CD4-positive, alpha-beta memory T cell (primary cell): ENCODE results near the gene PSEN1. TPM values are rescaled to one million over a fixed set of nuclear protein-coding genes. Genes with fewer than 3 reads are reported as not detected.

Experiments
- CTCF ChIA-PET: fragments of 350-600 bp; sonication (Branson Sonifier 250); formaldehyde crosslinking; loops from one replicate; lab custom pipeline; 2021; ENCODE audit warnings: inconsistent platforms; ENCODE audit not compliant: partially characterized antibody; lab: Charles Lee
- POLR2A ChIA-PET: fragments of 350-600 bp; sonication (Branson Sonifier 250); formaldehyde crosslinking; loops from one replicate; lab custom pipeline; 2021; ENCODE audit not compliant: partially characterized antibody; lab: Charles Lee
- DNase-seq, 5 donors: peaks; one replicate each; pipeline versions ENCODE4 v3.0.0 to v3.0.0-alpha.2; 2020 to 2022; ENCODE audit warnings: mixed read lengths in 1 of 5
- H3K27ac ChIP-seq: one replicate; pipeline ENCODE4 v1.7.0; 2013; ENCODE audit warnings: low read depth, low read length
- H3K27me3 ChIP-seq: 2 replicates; pipeline ENCODE4 v1.7.0; 2013; ENCODE audit warnings: mild to moderate bottlenecking, low read length, moderate library complexity; ENCODE audit not compliant: insufficient read depth
- H3K36me3 ChIP-seq: 2 replicates; pipeline ENCODE4 v1.7.0; 2013; ENCODE audit warnings: mild to moderate bottlenecking, low read length, moderate library complexity; ENCODE audit not compliant: insufficient read depth
- H3K4me1 ChIP-seq: 2 replicates; pipeline ENCODE4 v1.7.0; 2013; ENCODE audit warnings: mild to moderate bottlenecking, low read length, moderate library complexity; ENCODE audit not compliant: insufficient read depth
- H3K4me3 ChIP-seq, 2 donors: one replicate each; pipeline ENCODE4 v1.7.0; 2013; ENCODE audit warnings: low read length in 2 of 2, mild to moderate bottlenecking in 1 of 2
- H3K9me3 ChIP-seq, 2 donors: one replicate each; pipeline ENCODE4 v1.7.0; 2013; ENCODE audit warnings: low read length in 2 of 2, control low read depth in 1 of 2; ENCODE audit not compliant: control insufficient read depth in 1 of 2
- H3K27ac Mint-ChIP-seq, 7 donors: one replicate each; pipeline ENCODE4 v1.8.0; 2020 to 2021; ENCODE audit warnings: mixed read lengths in 7 of 7, mild to moderate bottlenecking in 6 of 7, inconsistent platforms in 3 of 7, moderate library complexity in 3 of 7
- H3K27me3 Mint-ChIP-seq, 2 donors: one replicate each; pipeline ENCODE4 v1.8.0; 2020 to 2021; ENCODE audit warnings: mixed read lengths in 2 of 2
- H3K36me3 Mint-ChIP-seq, 2 donors: one replicate each; pipeline ENCODE4 v1.8.0; 2020 to 2021; ENCODE audit warnings: mixed read lengths in 2 of 2, inconsistent platforms in 1 of 2, mild to moderate bottlenecking in 1 of 2
- H3K4me1 Mint-ChIP-seq, 4 donors: one replicate each; pipeline ENCODE4 v1.8.0; 2020 to 2021; ENCODE audit warnings: mixed read lengths in 4 of 4, mild to moderate bottlenecking in 1 of 4
- H3K4me3 Mint-ChIP-seq, 8 donors: one replicate each; pipeline ENCODE4 v1.8.0; 2020 to 2021; ENCODE audit warnings: mixed read lengths in 8 of 8, mild to moderate bottlenecking in 7 of 8, moderate library complexity in 6 of 8, inconsistent platforms in 3 of 8
- H3K9me3 Mint-ChIP-seq, 8 donors: one replicate each; pipeline ENCODE4 v1.8.0; 2020 to 2021; ENCODE audit warnings: mixed read lengths in 8 of 8, mild to moderate bottlenecking in 5 of 8, inconsistent platforms in 3 of 8, moderate library complexity in 1 of 8
- intact Hi-C: fragments of 100-400 bp; cut with micrococcal nuclease; formaldehyde crosslinking; loops from one replicate; pipeline ENCODE4 v1.15.1; 2023
- polyA plus RNA-seq, 2 donors: library from polyadenylated mRNA; unstranded; fragments of 300-500 nt; fragmentation: Illumina TruSeq; gene quantifications; one replicate each; pipeline ENCODE4 v1.2.3, GENCODE V29; 2021
- total RNA-seq, 2 experiments: library from RNA; stranded (reverse); gene quantifications; one replicate each; pipeline ENCODE4 v1.2.3, GENCODE V29; 2021

Gene PSEN1
- total and polyA plus RNA-seq, 4 experiments from 2014 or later, result 36.0 to 51.7 (median 41.8) TPM

GRCh38 chr14:73149753-73150152 lies 13.4 kb downstream of the PSEN1 start:
- Mint-ChIP-seq H3K27ac (no peak overlapping the region), H3K27me3 (no peaks in the 10 kb centered on the region), H3K4me1 (peaks cover 6 to 15% (median 8%) of the 10 kb centered on the region in 4 donors), H3K9me3 (no peaks in the 10 kb centered on the region), H3K4me3 (no peak overlapping the region), H3K36me3 (peaks cover 3 to 54% of the 10 kb centered on the region in 2 donors)
- H3K9me3 ChIP-seq, result no peaks in the 10 kb centered on the region
- no peak overlapping the region for H3K27ac ChIP-seq
- ChIA-PET POLR2A (no interaction called here), CTCF (no interaction called here)
- no peak overlapping the region for H3K4me3 ChIP-seq
- no peak for DNase-seq
- intact Hi-C loops, result no loop called here
- H3K4me1 ChIP-seq, result no peaks in the 10 kb centered on the region
- peaks cover 26% of the 10 kb centered on the region for H3K36me3 ChIP-seq
- no peaks in the 10 kb centered on the region for H3K27me3 ChIP-seq

- Mint-ChIP-seq H3K27ac (peak overlapping the region in 1 of 7 donors; percentile 57), H3K9me3 (no peaks in the 10 kb centered on the region), H3K36me3 (peaks cover 13 to 57% of the 10 kb centered on the region in 2 donors), H3K27me3 (no peaks in the 10 kb centered on the region), H3K4me3 (no peak overlapping the region), H3K4me1 (peaks cover 0 to 2% (median 0%) of the 10 kb centered on the region in 4 donors)
- Histone ChIP-seq H3K9me3 (no peaks in the 10 kb centered on the region), H3K27ac (no peak overlapping the region), H3K4me3 (no peak overlapping the region), H3K4me1 (no peaks in the 10 kb centered on the region), H3K36me3 (peaks cover 21% of the 10 kb centered on the region), H3K27me3 (no peaks in the 10 kb centered on the region)
- intact Hi-C loops, result no loop called here
- CTCF ChIA-PET, result interaction anchor here (1.0 kb wide), 1 partner anchor 355 kb away, joined by 3 read pairs; no protein-coding TSS in a partner anchor
- POLR2A ChIA-PET, result no interaction called here
- no peak for DNase-seq
Observed at GRCh38 chr14:73153272-73153671, 17.0 kb downstream of the PSEN1 start.

- Mint-ChIP-seq H3K36me3 (peaks cover 47 to 68% of the 10 kb centered on the region in 2 donors), H3K9me3 (no peaks in the 10 kb centered on the region), H3K27ac (peak overlapping the region in 1 of 7 donors; percentile 24), H3K4me1 (peaks cover 0 to 4% (median under 1%) of the 10 kb centered on the region in 4 donors), H3K4me3 (no peak overlapping the region), H3K27me3 (no peaks in the 10 kb centered on the region)
- intact Hi-C loops, result no loop called here
- POLR2A ChIA-PET, result no interaction called here
- H3K27me3 ChIP-seq, result no peaks in the 10 kb centered on the region
- H3K36me3 ChIP-seq, result peaks cover 9% of the 10 kb centered on the region
- H3K4me3 ChIP-seq, result no peak overlapping the region
- H3K27ac ChIP-seq, result no peak overlapping the region
- H3K9me3 ChIP-seq, result no peaks in the 10 kb centered on the region
- CTCF ChIA-PET, result interaction anchor here (1.0 kb wide), 1 partner anchor 18 kb away, joined by 3 read pairs; no protein-coding TSS in a partner anchor
- DNase-seq, result no peak
- H3K4me1 ChIP-seq, result no peaks in the 10 kb centered on the region
Observed at GRCh38 chr14:73162251-73162650, 25.9 kb downstream of the PSEN1 start.

- ChIA-PET CTCF (no interaction called here), POLR2A (interaction anchor here (0.8 kb wide), 1 partner anchor 30 kb away, joined by 3 read pairs; the partner anchor contains the start of gene PSEN1)
- no peaks in the 10 kb centered on the region for H3K27me3 ChIP-seq
- H3K27ac Mint-ChIP-seq, result peak overlapping the region in 1 of 7 donors; percentile 9
- no peak overlapping the region for H3K27ac ChIP-seq
- H3K4me1 Mint-ChIP-seq, result peaks cover 0 to 4% (median 2%) of the 10 kb centered on the region in 4 donors
- no peak overlapping the region for H3K4me3 Mint-ChIP-seq
- intact Hi-C loops, result no loop called here
- H3K36me3 Mint-ChIP-seq, result peaks cover 42 to 75% of the 10 kb centered on the region in 2 donors
- H3K4me1 ChIP-seq, result no peaks in the 10 kb centered on the region
- DNase-seq, result no peak
- H3K4me3 ChIP-seq, result no peak overlapping the region
- H3K9me3 ChIP-seq, result no peaks in the 10 kb centered on the region
- no peaks in the 10 kb centered on the region for H3K27me3 Mint-ChIP-seq
- H3K9me3 Mint-ChIP-seq, result no peaks in the 10 kb centered on the region
- peaks cover 29% of the 10 kb centered on the region for H3K36me3 ChIP-seq
Observed at GRCh38 chr14:73166399-73166798, 30.1 kb downstream of the PSEN1 start.

- Histone ChIP-seq H3K9me3 (no peaks in the 10 kb centered on the region), H3K4me1 (no peaks in the 10 kb centered on the region), H3K27me3 (no peaks in the 10 kb centered on the region), H3K4me3 (no peak overlapping the region), H3K36me3 (peaks cover 35% of the 10 kb centered on the region), H3K27ac (no peak overlapping the region)
- no peak overlapping the region for H3K4me3 Mint-ChIP-seq
- peak overlapping the region in 2 of 7 donors; percentile 29 to 44 for H3K27ac Mint-ChIP-seq
- peaks cover 45 to 78% of the 10 kb centered on the region in 2 donors for H3K36me3 Mint-ChIP-seq
- CTCF ChIA-PET, result interaction anchor here (1.2 kb wide), 1 partner anchor 32 kb away, joined by 3 read pairs; the partner anchor contains the start of gene PSEN1
- intact Hi-C loops, result no loop called here
- H3K27me3 Mint-ChIP-seq, result no peaks in the 10 kb centered on the region
- POLR2A ChIA-PET, result interaction anchor here (0.7 kb wide), 1 partner anchor 155 kb away, joined by 3 read pairs; no protein-coding TSS in a partner anchor
- DNase-seq, result no peak
- H3K4me1 Mint-ChIP-seq, result peaks cover 0 to 4% (median 2%) of the 10 kb centered on the region in 4 donors
- no peaks in the 10 kb centered on the region for H3K9me3 Mint-ChIP-seq
Observed at GRCh38 chr14:73167727-73168126, 31.4 kb downstream of the PSEN1 start.

- Histone ChIP-seq H3K4me3 (no peak overlapping the region), H3K4me1 (no peaks in the 10 kb centered on the region), H3K27ac (no peak overlapping the region), H3K27me3 (no peaks in the 10 kb centered on the region), H3K9me3 (no peaks in the 10 kb centered on the region), H3K36me3 (peaks cover 36% of the 10 kb centered on the region)
- DNase-seq, result no peak
- peaks cover 47 to 78% of the 10 kb centered on the region in 2 donors for H3K36me3 Mint-ChIP-seq
- H3K27me3 Mint-ChIP-seq, result no peaks in the 10 kb centered on the region
- H3K27ac Mint-ChIP-seq, result no peak overlapping the region
- intact Hi-C loops, result no loop called here
- H3K4me3 Mint-ChIP-seq, result no peak overlapping the region
- H3K4me1 Mint-ChIP-seq, result peaks cover 0 to 5% (median 2%) of the 10 kb centered on the region in 4 donors
- CTCF ChIA-PET, result interaction anchor here (1.2 kb wide), 1 partner anchor 305 kb away, joined by 4 read pairs; no protein-coding TSS in a partner anchor
- no peaks in the 10 kb centered on the region for H3K9me3 Mint-ChIP-seq
- POLR2A ChIA-PET, result interaction anchor here (0.6 kb wide), 1 partner anchor 29 kb away, joined by 3 read pairs; no protein-coding TSS in a partner anchor
Observed at GRCh38 chr14:73168274-73168673, 32.0 kb downstream of the PSEN1 start.

DNA sequence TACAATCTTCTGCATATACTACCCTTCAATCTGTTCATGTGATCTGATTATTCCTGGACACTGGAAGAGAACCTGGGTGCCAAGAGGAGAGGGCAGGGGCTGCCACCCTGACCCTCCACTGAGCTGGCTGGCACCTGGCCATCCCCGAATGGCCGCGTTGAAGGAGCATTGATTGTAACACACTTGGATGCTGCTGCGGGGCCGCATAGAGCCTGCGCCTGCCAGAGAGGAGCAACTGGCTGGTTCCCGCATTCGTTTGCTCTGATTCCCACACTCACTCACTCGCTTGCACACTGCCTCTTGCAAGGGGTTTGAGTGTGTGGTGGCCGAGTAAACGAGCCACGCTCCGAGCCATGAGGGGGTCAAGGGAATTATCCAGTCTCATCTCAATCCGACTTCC lies 32.4 kb downstream of the PSEN1 start:
- H3K4me1 Mint-ChIP-seq, result peaks cover 0 to 5% (median 2%) of the 10 kb centered on the region in 4 donors
- no peaks in the 10 kb centered on the region for H3K9me3 Mint-ChIP-seq
- ChIA-PET POLR2A (interaction anchor here (0.6 kb wide), 1 partner anchor 30 kb away, joined by 3 read pairs; no protein-coding TSS in a partner anchor), CTCF (interaction anchor here (1.2 kb wide), 1 partner anchor 305 kb away, joined by 4 read pairs; no protein-coding TSS in a partner anchor)
- Histone ChIP-seq H3K36me3 (peaks cover 40% of the 10 kb centered on the region), H3K27me3 (no peaks in the 10 kb centered on the region), H3K27ac (no peak overlapping the region), H3K4me1 (no peaks in the 10 kb centered on the region), H3K4me3 (no peak overlapping the region), H3K9me3 (no peaks in the 10 kb centered on the region)
- H3K27ac Mint-ChIP-seq, result no peak overlapping the region
- H3K27me3 Mint-ChIP-seq, result no peaks in the 10 kb centered on the region
- intact Hi-C loops, result no loop called here
- H3K4me3 Mint-ChIP-seq, result no peak overlapping the region
- DNase-seq, result no peak
- peaks cover 48 to 79% of the 10 kb centered on the region in 2 donors for H3K36me3 Mint-ChIP-seq
